Brain pericyte (primary cell): ENCODE results near the gene IL4R.
A peak's percentile ranks its signal among the peaks of the same experiment; 100 is the strongest.
"Not testable (repeated sequence)": the region's sequence is repeated elsewhere in the genome, so short reads cannot be mapped to it uniquely, and the experiment has no call there.

ENCODE experiments used
- DNase-seq: peaks from one replicate; pipeline ENCODE4 v3.0.0-alpha.2; 2012; ENCODE audit warnings: low read depth, low spot score

The IL4R gene

DNA sequence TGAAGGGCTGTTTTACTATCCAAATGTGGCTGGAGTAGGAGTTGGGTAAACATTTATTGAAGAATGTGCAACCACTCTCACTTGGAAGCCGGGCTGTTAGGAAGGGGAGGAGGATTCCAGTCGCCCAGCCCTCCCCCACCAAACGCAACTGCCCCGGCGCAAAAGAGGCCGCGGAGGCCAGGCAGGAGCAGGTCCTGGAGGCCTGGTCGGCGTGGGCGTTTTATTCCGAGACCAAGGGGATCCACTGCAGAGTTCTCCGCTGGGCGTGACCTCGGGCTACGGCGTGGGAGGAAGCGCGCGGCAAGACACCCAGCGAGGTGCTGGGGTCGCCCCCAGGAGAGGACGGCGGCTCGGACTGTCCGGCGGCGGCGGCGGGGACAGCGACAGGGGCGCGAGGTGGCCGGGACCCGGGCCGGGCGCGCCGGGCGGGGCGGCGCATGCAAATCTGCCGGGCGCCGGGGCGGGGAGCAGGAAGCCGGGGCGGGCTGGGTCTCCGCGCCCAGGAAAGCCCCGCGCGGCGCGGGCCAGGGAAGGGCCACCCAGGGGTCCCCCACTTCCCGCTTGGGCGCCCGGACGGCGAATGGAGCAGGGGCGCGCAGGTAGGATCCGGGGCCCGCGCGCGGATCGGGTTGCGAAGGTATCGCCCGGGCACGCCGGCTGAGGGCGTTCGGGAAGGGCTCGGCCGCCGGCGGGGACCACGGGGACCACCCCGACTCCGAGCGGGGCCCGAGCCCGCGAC is at the start of gene IL4R:
TSS of gene IL4R (plus strand) at position 553 of the 739 bp plus-strand sequence. CDS start 26,230 bp downstream, outside the sequence.
- no peak for DNase-seq

DNA sequence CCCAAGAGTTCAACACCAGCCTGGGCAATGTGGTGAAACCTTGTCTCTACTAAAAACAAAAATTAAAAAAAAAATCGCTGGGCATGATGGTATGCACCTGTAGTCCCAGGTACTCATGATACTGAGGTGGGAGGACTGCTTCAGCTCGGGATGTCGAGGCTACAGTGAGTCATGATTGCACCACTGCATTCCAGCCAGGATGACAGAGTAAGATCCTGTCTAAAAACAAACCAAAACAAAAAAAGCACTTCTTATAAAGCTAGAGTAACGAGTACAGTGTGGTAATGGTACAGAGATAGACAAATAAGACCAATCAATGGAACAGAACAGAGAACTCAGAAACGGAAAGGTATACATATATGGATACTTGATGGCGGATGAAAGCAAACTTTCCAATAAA is 49.6 kb upstream of the IL4R start:
- DNase-seq = no peak

DNA sequence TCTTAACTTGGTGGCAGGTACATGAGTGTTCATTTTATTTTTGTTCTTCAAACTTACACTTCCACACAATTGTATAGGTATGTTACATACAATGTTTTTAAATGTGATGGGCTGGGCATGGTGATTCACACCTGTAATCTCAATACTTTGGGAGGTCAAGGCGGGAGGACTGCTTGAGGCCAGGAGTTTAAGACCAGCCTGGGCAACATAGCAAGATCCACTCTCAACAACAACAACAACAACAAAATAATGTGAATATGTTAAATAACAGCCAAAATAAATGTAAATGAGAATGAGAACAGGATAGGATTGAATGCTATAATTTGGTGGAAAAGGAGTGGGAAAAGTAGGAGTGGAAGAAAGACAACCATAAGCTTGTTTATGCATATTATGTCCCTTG is 47.8 kb upstream of the IL4R start:
- DNase-seq = no peak

DNA sequence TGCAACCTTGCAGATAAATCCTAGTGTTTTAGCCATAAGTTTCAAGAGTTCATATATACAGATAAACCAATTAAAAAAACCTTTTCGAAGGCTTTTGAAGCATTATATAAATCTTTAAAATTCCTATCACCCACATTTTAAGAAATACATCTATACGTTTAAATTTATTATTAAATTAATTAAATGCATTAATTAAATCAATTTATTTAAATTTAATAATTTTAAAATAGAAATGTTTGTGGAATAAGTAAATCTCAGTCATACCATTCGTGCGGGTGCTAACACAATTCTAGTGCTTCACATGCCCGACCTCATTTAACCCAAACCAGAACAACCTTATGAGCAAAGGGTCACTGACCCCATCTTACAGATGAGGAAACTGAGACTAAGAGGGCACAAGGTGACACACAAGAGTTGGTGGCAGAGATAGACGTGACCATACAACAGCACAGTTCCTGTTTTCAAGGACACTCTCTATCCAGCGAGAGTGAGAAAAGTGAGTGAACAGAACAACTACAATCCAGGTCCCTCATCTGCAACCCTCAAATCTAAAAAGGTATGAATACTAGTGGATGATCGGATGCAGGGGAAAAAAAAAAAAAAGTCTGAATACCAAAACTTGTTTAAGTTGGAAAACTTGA is 46.6 kb upstream of the IL4R start:
- no peak for DNase-seq

DNA sequence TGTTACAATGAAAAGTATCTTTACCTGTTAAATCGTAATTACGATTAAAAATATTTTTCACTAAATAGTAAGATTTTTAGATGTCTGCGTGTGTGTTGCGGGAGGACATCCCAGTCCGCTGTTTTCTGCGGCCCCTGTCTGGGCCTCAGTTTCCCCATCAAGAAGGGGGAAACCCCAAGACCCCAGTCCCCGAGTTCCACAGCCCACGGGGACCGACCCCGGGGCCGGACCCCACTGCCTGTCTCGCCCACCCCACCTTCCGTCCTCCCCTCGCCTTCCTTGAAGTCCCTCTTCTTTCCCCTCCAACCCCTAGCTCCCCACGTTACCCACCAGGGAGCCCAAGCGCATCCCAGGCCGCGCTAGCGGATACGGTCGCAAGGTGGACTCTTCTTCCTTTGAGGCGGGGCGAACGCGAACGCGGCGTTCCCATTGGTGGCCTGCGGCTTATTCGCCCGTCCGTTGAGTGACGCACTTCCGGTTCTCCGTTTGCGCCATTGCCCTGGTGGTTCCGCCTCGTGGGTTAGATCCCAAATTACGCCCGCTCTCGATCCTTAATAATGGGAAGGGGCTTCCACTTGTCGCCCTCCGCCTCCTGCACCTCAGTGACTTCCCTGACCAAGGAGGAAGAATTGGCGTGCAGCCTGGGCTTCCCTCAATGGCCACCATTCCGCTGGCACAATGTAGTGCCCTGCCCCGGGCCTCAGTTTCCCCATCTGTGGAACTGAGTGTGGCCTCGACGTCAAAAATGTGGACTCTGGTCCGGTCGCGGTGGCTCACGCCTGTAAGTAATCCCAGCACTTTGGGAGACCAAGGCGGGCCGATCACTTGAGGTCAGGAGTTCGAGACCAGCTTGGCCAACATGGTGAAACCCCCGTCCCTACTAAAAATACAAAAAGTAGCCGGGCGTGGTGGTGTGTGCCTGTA is 45.1 kb upstream of the IL4R start, which contains the start of gene NSMCE1:
TSS of gene NSMCE1 (minus strand) at position 397 of the 924 bp plus-strand sequence. CDS start 11,202 bp downstream, outside the sequence.
- peak; percentile 89 for DNase-seq

DNA sequence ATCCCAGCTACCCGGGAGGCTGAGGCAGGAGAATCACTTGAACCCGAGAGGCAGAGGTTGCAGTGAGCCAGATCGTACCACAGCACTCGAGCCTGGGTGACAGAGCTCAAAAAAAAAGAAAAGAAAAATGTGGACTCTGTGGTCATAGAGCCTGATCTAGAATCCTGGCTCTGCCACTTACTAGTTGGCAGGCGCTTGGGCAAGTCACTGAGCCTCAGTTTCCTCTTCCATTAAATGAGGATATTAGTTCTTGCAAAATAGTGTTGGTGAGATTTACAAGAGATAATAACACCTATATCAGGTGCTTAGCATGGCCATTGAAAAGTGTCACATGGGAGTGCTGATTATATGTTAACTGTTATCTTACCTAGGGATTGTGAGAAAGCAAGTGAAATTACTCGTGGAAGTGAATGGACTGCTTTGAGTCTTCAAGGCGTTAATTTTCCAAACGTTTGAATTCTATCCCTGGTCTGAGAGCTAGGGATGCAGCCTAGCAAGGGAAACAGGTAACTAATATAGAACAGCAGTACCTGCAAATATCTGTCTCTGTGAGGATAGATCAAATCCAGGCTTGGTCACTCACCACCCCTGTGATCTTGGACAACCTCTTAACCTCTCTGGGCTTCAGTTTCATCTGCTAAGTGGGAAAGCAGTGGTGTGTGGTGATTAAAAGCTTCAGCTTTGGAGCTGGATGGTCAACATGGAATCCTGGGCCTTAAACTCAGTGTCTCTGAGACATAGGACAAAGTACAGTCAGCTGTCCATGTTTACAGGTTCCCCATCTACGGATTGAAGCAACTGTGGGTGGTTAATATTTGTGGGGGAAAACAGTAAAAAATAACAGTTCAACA is 44.2 kb upstream of the IL4R start:
- DNase-seq = no peak

DNA sequence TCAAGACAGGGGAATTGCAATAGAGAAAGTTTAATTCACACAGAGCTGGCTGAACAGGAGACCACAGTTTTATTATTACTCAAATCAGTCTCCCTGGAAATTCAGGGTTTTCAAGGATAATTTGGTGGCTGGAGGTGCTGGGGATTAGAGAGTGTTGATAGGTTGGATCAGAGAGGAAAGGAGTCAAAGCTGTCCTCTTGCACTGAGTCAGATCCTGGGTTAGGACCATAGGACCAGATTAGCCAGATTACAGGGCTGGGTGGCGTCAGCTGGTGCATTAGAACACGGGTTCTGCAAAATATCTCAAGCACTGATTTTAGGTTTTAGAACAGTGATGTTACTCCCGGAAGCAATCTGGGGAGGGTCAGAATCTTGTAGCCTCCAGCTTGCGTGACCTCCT is 43.4 kb upstream of the IL4R start:
- DNase-seq = no peak

DNA sequence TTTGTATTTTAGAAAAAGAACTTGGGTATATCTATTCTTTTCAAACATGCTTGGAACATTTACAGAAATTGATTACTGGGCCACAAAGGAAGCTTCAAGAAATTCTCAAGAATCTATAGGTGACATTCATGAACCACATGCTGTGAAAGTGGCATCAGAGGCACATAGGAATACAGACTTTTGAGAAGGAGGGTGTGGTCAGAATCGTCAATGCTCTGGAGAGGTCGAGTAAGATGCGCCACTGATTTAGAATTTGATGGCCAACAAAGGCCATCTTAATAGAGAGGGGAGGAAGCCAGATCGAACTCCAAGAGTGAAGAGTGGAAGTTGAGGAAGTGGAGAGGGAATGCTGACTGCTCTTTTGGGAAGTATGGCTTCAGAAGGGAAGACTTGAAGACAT is 41.7 kb upstream of the IL4R start:
- no peak for DNase-seq

DNA sequence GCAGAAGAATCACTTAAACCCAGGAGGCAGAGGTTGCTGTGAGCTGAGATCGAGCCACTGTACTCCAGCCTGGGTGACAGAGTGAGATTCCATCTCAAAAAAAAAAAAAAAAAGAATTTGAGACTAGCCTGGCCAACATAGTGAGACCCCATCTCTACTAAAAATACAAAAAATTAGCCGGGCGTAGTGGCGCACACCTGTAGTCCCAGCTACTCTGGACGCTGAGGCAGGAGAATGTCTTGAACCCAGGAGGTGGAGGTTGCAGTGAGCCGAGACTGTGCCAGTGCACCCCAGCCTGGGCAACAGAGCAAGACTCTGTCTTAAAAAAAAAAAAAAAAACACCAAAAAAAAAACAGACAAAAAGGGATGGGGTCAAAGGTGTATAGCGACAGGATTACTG is 41.1 kb upstream of the IL4R start:
- not testable (repeated sequence) for DNase-seq

DNA sequence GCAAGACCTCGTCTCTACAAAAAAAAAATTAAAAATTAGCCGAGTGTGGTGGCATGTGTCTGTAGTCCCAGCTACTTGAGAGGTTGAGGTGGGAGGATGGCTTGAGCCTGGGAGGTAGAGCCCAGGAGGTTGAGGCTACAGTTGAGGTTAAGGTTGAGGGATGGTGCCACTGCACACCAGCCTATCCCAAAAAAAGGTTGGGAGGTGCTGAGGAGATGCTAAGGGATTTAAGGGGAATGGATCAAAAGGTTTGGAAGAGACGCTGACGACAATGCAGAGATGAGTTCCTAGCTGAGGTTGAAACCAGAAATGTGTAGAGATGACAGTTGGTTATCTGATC is 40.5 kb upstream of the IL4R start:
- DNase-seq = no peak

DNA sequence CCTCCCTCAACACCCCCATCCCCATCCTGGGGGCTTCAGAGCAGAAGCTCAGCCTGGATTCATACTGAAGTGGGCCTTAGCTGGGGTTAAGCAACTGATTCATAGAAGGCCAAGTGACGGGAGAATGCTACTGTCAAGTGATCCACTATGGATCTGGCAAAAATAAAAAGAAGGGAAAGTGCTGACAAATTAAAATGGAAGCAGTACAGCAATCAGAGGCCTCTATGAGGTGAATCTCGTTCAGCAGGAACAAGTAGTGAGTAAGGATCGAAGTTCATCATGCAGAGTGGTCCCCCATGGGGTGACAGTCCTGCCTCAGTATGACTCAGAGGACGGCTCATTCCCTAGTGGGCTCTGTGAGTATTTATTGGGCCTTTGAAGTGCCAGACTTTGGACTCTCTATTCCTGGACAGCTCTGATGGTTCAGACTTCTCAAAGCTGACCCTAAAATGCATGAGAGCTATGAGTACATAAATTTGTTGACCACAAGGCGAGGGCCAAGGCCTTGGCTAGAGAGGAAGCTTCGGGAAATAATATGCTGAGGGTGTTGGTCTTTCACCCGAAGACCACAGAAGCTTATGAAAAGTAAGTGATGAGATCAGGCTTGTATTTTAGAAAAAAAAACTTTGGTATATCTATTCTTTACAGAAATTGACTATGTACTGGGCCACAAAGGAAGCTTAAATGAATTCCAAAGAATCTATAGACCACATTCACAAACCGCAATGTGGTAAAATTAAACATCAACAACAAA is 39.9 kb upstream of the IL4R start:
- DNase-seq = no peak

DNA sequence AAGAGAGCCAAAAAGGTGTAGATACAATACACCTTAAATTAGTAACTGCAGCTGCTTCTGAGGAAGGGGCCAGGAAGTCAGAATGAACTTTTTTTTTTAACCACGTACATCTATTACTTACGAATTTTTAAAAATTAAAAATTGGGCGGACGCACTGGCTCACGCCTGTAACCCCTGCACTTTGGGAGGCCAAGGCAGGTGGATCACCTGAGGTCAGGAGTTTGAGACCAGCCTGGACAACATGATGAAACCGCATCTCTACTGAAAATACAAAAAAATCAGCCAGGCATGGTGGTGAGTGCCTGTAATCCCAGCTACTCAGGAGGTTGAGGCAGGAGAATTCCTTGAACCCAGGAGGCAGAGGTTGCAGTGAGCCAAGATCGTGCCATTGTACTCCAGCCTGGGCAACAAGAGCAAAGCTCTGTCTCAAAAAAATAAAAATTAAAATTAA is 39.3 kb upstream of the IL4R start:
- not testable (repeated sequence) for DNase-seq

DNA sequence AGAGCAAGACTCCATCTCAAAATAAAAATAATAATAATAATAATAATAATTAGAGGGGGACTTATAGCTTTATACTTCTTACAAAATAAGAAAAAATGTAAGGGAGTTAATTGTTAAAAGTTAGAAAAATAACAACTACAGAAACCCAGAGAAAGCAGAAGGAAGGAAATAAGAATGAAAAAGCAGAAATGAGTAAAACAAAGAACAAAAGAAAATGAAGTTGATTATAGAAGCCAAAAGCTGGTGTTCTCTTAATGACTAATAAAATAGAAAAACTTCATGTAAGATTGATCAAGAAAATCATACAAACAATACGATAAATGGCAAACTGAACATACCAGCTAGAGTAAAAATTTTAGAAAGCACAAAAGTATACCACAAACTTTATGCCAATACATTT is 38.4 kb upstream of the IL4R start:
- no peak for DNase-seq

DNA sequence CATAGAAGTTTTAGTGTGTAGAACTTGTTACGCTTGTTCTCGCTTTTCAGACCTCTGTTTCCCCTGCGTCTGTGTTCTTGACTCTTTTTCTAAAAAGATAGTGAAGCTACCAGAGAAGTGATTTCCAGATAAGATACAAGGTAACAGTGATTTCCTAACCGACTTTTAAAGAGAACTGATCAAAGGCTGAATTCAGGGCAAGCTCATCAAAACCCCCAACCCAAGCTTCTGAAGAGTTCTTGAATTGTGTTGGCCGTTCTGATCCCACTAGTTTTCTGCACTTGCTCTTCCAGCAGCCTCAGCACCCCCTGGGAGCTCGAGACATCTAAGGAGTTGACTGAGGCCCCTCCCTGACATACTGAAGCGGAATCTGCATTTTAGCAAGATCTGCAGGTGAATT is 32.5 kb upstream of the IL4R start:
- DNase-seq = no peak

DNA sequence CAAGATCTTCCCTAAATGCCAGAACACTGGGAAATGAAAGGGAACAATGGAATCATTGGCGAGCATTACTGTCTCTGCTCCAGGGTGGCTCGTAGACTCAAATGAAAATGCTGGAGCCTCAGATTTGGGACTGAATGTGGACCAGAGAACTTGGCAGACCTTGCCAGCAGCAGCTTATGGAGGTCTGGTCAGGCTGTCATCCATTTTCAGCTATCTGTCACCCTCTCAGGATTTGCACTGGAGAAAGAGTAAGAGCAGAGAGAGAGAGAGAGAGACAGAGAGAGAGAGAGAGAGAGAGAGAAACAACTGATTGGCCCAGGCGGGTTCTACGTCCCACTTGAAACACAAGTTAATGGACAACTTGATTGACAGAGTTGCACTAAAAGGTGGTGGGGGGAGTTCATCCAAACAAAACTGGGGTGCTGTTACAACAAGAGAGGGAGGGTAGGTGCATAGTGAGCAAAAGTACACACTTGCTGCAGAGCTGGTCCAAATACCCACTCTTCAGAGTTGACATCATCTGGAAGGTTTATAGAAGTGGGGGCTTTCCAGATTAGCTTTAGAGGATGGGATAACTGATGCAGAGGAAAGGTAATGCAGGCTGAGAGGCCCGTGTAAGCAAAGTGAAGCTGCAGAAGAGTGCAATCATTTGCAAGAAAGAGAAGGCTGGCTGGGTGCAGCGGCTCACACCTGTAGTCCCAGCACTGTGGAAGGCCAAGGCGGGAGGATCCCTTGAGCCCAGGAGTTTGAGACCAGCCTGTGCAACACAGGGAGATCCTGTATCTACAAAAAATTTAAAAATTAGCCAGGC is 28.7 kb upstream of the IL4R start:
- no peak for DNase-seq

DNA sequence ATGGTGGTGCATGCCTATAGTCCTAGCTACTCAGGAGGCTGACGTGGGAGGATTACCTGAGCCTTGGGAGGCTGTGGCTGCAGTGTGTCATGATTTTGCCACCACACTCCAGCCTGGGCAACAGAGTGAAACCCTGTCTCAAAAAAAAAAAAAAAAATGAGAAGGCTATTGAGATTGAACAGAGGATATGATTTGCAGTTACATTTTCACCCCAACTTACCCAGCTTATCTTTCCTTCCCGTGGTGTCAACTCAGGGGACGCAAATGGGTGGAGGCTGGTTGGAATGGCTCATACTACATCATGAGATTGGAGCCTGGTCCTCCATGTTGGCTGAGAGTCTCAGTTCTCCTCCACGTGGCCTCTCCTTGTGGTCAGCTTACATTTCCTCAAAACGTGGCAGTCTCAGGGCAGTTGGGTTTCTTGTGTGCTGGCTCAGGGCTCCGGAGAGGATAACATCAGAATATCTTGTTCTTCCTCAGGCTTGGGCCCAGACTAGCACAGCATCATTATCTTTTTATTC is 28.0 kb upstream of the IL4R start:
- DNase-seq = no peak

DNA sequence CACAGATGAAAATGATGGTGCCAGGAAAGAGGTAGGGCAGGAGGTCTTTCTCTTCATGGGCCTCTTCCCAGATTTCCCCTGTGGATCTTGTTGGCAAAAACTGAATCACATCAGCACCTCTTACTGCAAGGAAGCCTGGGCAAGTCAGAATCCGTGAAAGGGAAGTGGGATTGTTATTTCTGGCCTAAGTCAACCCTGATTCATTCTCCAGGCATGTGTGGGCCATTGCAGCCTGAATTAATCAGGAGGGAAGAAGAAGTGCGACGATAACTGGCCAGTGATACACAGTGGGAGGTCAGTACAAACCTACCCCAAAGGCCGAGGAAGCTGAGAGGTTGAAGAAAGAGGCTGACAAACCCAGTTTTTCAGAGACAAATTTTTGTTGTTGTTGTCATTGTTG is 27.3 kb upstream of the IL4R start:
- peak; percentile 54 for DNase-seq

DNA sequence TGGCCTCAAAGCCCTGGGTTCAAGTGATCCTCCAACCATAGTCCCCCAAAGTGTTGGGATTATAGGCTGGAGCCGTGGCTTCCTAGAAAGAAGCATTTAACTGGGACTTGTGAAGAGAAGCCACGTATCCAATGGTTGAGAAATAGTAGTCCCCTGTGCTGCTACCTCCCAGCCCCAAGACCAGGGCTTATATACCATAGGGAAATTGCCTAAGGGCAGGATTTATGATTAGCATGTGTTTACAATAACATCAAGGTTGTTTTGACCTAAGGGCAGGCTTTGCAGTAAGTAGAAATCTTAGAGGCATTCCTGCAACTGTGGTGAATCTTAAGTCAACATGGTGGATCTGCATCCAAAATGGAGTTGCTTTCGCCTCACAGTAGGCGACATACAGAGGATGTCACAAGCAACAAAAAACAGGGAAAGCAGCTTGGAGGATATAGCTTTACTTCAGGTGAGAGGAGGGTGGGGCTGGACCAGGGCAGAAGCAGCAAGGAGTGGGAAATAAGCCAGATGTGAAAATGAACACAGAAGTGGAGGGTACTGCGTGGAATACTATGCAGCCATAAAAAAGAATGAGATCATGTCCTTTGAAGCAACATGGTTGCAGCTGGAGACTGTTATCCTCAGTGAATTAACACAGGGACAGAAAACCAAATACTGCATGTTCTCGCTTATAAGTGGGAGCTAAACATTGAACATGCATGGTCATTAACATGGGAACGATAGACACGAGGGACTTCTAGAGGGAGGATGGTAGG is 26.5 kb upstream of the IL4R start:
- DNase-seq = no peak

DNA sequence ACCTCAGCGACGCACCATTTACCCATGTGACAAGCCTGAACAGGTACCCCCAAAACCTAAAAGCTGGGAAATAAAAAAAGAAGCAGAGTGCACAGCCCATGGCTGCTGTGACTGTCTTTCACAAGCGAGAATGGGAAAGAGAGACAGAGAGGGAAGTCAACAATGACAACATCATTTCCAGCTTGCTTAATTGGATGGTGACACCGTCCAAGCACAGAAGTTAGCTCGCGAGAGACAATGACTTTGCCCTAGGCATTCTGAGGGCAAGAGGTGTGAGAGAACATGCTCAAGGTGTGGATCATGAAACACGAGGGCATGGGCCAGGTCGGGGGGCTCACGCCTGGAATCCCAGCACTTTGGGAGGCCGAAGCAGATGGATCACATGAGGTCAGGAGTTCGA is 25.9 kb upstream of the IL4R start:
- DNase-seq = no peak
